Measurements from ENCODE around the gene C12orf42.

C12orf42 gene

GRCh38 chr12:103401421-103401820, 94.3 kb downstream of the C12orf42 start:
- Histone ChIP-seq H3K27ac (ENCODE audit: poor library complexity, severe bottlenecking) (no peak overlapping the region), H3K9me3 (ENCODE audit: severe bottlenecking) (no peaks in the 10 kb centered on the region), H3K36me3 (ENCODE audit: low read depth) (no peaks in the 10 kb centered on the region), H3K27me3 (ENCODE audit: insufficient read depth, poor library complexity, severe bottlenecking) (peaks cover 5% of the 10 kb centered on the region), H3K4me3 (ENCODE audit: severe bottlenecking) (no peak overlapping the region), H3K4me1 (ENCODE audit: insufficient read depth, poor library complexity, severe bottlenecking) (no peaks in the 10 kb centered on the region)
- peak; percentile 46 for TF ChIP-seq CTCF (IDR thresholded peaks at IDR 0.05; ENCODE audit: poor library complexity, severe bottlenecking)
- ATAC-seq (ENCODE audit: low read depth), result peak; percentile 99
- DNase-seq (ENCODE audit: low spot score), result no peak

DNA sequence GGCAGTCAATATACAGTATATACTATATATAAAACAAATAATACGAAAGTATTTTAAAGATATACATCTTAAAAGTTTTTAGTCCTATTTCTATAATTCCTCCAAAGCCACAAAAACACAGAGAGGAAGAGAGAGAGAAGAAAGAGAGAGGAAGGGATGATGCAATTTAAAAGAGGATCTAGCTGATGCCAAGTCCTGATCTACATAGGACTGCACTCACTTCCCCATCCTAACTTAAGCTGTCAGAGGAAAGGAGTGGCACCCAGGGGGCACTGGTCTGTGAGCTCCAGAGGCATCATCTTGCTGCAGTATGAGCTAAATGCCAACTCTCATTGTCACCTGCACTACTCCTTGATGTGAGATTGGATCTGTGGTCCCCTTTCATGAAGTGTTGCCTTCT, 95.8 kb downstream of the C12orf42 start:
- no peak overlapping the region for H3K27ac ChIP-seq (ENCODE audit: poor library complexity, severe bottlenecking)
- no peaks in the 10 kb centered on the region for H3K27me3 ChIP-seq (ENCODE audit: insufficient read depth, poor library complexity, severe bottlenecking)
- H3K9me3 ChIP-seq (ENCODE audit: severe bottlenecking), result no peaks in the 10 kb centered on the region
- H3K36me3 ChIP-seq (ENCODE audit: low read depth), result no peaks in the 10 kb centered on the region
- no peak for TF ChIP-seq CTCF (IDR thresholded peaks at IDR 0.05; ENCODE audit: poor library complexity, severe bottlenecking)
- no peaks in the 10 kb centered on the region for H3K4me1 ChIP-seq (ENCODE audit: insufficient read depth, poor library complexity, severe bottlenecking)
- H3K4me3 ChIP-seq (ENCODE audit: severe bottlenecking), result no peak overlapping the region
- ATAC-seq (ENCODE audit: low read depth) (no peak), DNase-seq (ENCODE audit: low spot score) (no peak)

GRCh38 chr12:103397536-103397935, 98.2 kb downstream of the C12orf42 start:
- H3K27me3 ChIP-seq (ENCODE audit: insufficient read depth, poor library complexity, severe bottlenecking), result no peaks in the 10 kb centered on the region
- no peaks in the 10 kb centered on the region for H3K9me3 ChIP-seq (ENCODE audit: severe bottlenecking)
- DNase-seq (ENCODE audit: low spot score) (no peak), ATAC-seq (ENCODE audit: low read depth) (0 out of 3 replicates have a peak, but pooled peaks have one; percentile 25)
- TF ChIP-seq CTCF (IDR thresholded peaks at IDR 0.05; ENCODE audit: poor library complexity, severe bottlenecking), result no peak
- no peak overlapping the region for H3K27ac ChIP-seq (ENCODE audit: poor library complexity, severe bottlenecking)
- no peak overlapping the region for H3K4me3 ChIP-seq (ENCODE audit: severe bottlenecking)
- H3K36me3 ChIP-seq (ENCODE audit: low read depth), result no peaks in the 10 kb centered on the region
- H3K4me1 ChIP-seq (ENCODE audit: insufficient read depth, poor library complexity, severe bottlenecking), result no peaks in the 10 kb centered on the region

DNA sequence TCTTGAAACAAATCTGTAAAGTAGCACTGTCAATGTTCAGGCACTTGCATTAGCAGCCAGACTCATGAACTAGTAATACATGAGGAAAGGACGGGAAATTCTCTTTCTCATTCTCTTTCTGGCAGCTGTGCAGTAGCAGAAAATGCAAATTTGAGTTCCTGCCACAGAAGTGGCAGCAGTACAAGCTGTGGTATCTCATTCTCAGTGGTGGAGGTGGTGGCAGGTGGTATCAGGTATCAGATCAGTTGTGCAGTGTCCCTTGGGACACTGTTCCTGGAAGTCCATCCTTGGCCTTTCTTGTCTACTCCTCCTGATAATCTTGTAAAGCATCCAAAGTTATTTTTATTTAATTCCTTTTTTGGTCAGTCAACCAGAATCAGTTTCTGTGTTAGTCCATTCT, 103.0 kb downstream of the C12orf42 start:
- no peak for ATAC-seq (ENCODE audit: low read depth)

More for the DNA sequence above, 103.0 kb downstream of the C12orf42 start:
- H3K4me3 ChIP-seq (ENCODE audit: severe bottlenecking), result no peak overlapping the region
- no peak for DNase-seq (ENCODE audit: low spot score)
- H3K9me3 ChIP-seq (ENCODE audit: severe bottlenecking), result no peaks in the 10 kb centered on the region
- H3K4me1 ChIP-seq (ENCODE audit: insufficient read depth, poor library complexity, severe bottlenecking), result no peaks in the 10 kb centered on the region
- H3K36me3 ChIP-seq (ENCODE audit: low read depth), result no peaks in the 10 kb centered on the region
- no peak for TF ChIP-seq CTCF (IDR thresholded peaks at IDR 0.05; ENCODE audit: poor library complexity, severe bottlenecking)
- no peak overlapping the region for H3K27ac ChIP-seq (ENCODE audit: poor library complexity, severe bottlenecking)
- no peaks in the 10 kb centered on the region for H3K27me3 ChIP-seq (ENCODE audit: insufficient read depth, poor library complexity, severe bottlenecking)

All from RWPE2 (cell line).